GM19468 (cell line): ENCODE data around the gene SELENBP1.

ENCODE experiments used
- ATAC-seq: cut with Tn5 transposase; IDR thresholded peaks from one replicate; pipeline ENCODE4 v1.9.1; 2021; ENCODE audit warnings: mild to moderate bottlenecking, moderate library complexity, moderate number of reproducible peaks; ENCODE audit not compliant: unreplicated experiment; ENCODE audit errors: extremely low read depth

SELENBP1 gene

DNA sequence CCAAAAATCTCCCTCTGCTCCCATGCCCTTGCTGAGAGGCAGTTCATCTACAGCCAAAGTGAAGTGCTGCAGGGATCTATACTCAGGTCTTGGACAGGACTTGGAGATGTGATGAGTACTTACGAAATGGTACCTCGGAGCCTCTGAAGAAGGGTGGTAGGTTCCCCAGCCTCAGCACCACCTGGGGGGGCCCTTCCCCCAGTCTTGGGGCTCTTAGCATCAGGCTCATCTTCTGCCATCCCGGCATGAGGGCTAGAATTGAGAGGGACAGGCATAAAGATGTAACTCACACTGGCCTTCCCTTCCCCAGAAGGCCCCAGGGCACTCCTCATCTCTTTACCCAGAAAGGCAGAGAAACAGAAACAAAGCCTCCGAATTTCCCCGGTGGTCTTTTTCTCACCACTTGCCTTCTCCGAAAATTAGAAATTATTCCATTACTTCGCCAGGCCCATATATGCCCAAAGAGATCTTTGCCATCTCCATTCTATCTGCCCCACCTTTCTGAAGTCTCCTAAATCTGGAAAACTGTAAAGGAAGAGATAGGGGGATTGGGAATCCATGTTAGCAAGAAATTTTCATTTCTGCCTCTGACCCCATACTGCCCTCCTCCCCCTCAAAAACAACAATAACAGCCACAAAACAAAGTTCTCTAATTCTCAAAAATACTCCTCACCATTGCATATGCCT, 26.3 kb downstream of the SELENBP1 start:
- ATAC-seq = no peak

- ATAC-seq = no peak
Measured at GRCh38 chr1:151344291-151344690, 28.2 kb downstream of the SELENBP1 start.

DNA sequence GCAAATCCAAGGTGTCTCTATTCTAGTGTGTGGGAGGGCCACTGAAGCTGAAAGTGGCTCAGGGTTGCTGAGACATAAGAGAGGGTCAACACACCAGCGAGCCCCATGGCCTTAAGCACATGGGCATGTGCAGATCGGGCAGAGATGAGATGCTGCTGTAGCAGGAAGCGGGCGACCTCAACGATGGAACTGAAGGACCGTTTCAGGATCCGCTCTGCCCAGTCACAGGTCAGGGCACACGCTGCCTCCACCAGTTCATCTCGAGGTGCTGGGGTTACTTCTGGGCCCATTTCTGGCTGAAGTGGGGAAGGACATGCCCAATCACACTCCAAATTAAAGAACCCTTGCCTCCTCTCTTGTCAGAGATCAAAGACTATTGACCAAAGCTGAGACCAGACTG, 28.9 kb downstream of the SELENBP1 start:
- ATAC-seq = no peak

GRCh38 chr1:151342569-151342968, 29.9 kb downstream of the SELENBP1 start:
- ATAC-seq = no peak

- no peak for ATAC-seq
Measured at GRCh38 chr1:151342021-151342420, 30.5 kb downstream of the SELENBP1 start.

DNA sequence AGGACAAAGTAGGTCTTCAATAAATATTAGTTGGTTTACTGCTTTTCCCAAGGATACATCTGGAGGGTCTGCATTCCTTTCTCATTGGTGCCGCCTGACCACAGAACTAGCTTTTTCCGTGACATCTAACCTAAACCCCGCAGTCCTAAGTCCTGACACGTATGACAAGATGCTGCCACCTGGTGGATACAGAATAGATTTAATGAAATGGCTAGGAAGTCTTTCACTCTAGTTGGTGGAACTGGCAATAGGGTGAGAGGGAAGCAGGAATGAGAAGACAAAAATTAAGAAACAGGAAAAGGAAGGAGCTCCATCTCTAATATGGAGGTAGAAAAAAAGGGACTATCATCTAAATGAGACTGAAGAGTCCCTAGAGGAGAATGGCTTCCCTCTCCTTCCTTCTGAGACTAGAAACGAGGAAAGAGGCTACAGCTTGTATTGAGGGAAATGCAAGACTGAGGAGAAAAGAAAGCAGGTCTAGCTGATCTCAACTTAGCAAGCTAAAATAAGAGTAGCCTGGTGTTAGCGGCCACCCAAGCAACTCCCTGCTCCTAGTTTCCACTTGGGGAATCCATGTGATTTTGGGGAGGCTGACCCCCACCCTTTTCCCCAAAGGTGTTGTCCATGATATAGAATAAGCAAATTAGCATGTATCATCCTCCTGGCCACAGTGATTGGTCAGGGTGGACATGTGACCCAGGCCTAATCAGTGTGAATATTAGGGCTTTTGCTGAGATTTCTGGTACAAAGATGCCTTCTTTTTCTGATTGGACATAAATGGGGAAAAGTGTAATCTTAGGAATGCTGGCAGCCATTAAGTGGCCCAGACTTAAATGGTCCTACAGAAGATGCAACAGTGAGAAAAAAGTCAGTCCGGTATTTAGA, 31.4 kb downstream of the SELENBP1 start:
- ATAC-seq = no peak

- ATAC-seq = no peak
Measured at GRCh38 chr1:151336556-151336955, 35.9 kb downstream of the SELENBP1 start.

GRCh38 chr1:151334822-151335221, 37.7 kb downstream of the SELENBP1 start:
- ATAC-seq = no peak

- no peak for ATAC-seq
Measured at GRCh38 chr1:151327903-151328674, 44.4 kb downstream of the SELENBP1 start.

DNA sequence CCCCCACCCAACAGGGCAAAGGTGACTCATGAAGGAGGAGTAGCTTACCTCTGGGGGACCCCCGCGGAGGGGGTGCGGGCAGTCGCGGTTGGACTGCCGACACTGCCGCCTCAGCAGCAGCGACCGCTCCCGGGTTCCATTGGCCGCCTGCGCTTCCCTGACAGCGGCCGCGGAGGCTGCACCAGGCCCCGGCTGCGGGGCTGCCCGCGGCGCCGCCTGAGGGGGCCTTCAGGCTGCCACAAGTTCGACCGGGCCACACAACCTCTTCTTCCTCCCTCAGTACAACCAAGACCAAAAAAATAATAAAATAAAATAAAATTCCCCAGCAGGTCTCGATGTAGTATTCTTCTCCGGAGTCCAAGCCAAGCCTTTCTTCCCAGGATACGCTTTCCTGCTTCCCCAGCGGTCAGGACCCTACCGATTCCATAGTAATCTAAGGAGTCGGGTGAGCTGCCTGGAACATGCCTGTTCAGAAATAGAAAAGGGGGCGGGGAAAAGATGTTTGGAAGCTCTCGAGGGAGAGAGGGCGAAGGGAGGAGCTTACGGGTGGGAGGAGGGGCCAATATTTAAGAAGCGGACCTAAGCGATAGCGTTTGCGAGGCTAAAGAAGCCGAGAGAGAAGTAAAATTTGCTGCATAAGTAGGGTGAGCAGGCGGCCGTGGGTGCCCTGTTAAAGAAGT, 45.1 kb downstream of the SELENBP1 start, which contains the start of gene PI4KB:
PI4KB (minus strand) TSS at position 194 of the 680 bp plus-strand sequence. CDS start 10,935 bp downstream, outside the sequence.
- ATAC-seq = no peak

GRCh38 chr1:151326619-151327222, 45.8 kb downstream of the SELENBP1 start:
- no peak for ATAC-seq

- no peak for ATAC-seq
Measured at GRCh38 chr1:151325646-151326429, 46.7 kb downstream of the SELENBP1 start.

GRCh38 chr1:151325231-151325630, 47.3 kb downstream of the SELENBP1 start:
- ATAC-seq = no peak

DNA sequence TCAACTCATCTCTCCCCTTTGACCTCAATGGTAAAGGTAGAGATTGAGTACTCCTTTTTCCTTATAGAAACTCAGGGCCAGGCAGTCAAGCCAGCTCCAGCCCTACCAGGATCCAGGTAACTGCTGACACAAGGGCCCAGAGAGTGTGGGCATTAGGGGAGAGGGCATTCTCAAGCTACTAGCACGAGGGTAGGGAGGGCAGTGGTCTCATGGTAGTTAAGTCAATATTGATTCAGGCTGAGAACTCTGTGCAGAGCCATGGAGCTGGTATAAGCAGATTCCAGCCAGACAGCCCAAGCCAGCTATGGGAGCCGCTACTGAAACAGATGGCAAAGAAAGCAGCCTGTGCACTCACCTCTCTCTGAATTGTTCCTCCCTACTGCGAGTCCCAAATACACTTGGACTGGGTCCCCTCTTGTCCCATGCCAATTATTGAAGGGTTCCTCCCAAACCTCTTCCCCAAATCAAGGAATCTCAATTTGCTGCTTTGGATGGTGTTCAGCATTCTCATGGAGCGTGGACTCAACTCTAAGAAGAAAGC, 48.0 kb downstream of the SELENBP1 start:
- no peak for ATAC-seq

DNA sequence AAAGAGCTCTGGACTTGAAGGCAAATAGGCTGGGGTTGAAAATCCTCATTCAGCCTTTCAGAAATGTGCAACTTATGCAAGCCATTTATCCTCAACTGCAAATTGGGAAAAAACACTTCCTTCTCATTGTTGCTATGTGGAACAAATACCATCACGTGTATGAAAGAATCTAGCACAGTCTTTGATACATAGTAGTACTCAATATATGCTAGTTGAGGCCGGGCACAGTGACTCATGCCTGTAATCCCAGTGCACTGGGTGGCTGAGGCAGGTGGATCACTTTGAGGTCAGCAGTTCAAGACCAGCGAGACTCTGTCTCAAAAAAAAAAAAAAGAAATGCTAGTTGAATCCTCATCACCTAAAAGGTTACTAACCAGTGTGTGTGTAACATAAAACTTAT, 53.5 kb downstream of the SELENBP1 start:
- no peak for ATAC-seq

DNA sequence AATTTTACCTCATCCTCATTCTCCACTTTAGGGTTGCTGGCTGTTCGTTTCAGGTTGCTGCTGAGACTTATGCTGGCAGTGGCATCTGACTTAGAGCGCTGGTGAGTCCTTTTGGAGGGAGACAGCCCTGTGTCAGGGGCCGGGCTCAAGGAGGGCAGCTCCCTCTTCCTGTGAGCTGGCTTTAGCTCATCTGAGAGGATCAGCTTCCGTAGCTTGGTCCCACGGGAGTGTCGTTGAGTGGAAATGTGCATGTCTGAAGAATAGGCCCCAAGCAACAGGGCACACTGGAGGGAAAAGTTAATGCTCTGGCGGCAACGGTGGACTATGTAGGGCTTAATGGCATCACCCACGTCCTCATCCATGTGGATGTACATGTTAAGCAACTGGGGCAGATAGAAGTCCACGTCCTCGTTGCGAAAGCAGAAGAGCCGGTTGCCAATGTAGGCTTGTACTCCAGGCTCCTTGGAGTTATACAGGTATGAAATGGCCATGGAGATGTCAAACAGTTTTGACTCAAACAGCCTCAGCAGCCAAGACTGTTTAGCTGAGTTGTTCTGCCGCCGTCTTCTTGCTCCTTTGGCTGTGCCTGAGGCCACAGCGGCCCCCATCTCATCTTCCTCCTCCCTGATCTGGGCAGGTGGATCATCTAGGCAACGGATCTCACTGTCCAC, 56.8 kb downstream of the SELENBP1 start:
- ATAC-seq = no peak
